Measurements from ENCODE around the gene GLIPR1L2. TPM values are rescaled to one million over a fixed set of nuclear protein-coding genes. Genes with fewer than 3 reads are reported as not detected.

GLIPR1L2 gene
- total and polyA plus RNA-seq, 10 of the 15 experiments (the other 5 are each of a cell fraction or from before 2014, with no cell fraction given): 0.04 to 0.39 (median 0.09) TPM; not detected in 3

DNA sequence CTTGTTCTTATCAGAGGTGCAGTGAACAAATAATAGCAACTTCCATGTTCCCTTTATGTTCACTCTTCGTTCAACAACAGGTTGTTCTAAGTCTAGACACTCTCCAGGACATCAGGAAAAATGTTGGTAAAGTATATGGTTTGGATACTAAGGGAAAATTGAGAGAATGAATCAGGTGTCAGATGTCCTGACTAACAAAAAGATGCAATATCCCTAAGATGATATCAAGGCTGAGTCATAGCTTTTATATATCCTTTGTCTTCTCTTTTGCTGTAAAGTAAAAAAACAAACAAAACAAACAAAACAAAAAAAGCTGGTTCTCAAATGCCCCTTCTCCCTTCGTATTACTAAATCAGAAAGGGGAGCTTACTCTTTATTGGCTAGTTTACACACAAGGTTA is 45.4 kb upstream of the GLIPR1L2 start:
- H3K27ac ChIP-seq (ENCODE audit: control insufficient read depth, insufficient read depth): no peak overlapping the region
- no peaks in the 10 kb centered on the region for H3K79me2 ChIP-seq (ENCODE audit: control insufficient read depth, insufficient read depth, low read length)
- CTCF ChIA-PET: interaction anchor here (1.5 kb wide), 1 partner anchor 46 kb away, joined by 5 read pairs; the partner anchor contains the start of gene GLIPR1L2
- intact Hi-C loops (cut with micrococcal nuclease; ENCODE audit: unreplicated experiment) (no loop called here), in situ Hi-C loops (cut with MboI) (no loop called here)
- H4K20me1 ChIP-seq (ENCODE audit: control insufficient read depth, insufficient read depth): no peaks in the 10 kb centered on the region
- no peak overlapping the region for H3K9ac ChIP-seq (ENCODE audit: control insufficient read depth, insufficient read depth, low read length)
- FAIRE-seq: no peak
- H3K4me1 ChIP-seq (ENCODE audit: control insufficient read depth, insufficient read depth, low read length): no peaks in the 10 kb centered on the region
- H3K36me3 ChIP-seq (ENCODE audit: control insufficient read depth in 2 of 2, insufficient read depth in 2 of 2, low read length in 1 of 2): no peaks in the 10 kb centered on the region
- DNase-seq (ENCODE audit: low read depth, low spot score): no peak
- POLR2A ChIA-PET: no interaction called here
- no peak for TF ChIP-seq IRF4 (IDR thresholded peaks at IDR 0.05; ENCODE audit: low read depth, low read length)
- no peak for TF ChIP-seq RBBP5 (conservative IDR thresholded peaks at IDR 0.05)
- no peak for TF ChIP-seq TARDBP (IDR thresholded peaks at IDR 0.05; ENCODE audit: borderline replicate concordance)
- TF ChIP-seq SREBF2 (IDR thresholded peaks at IDR 0.05; ENCODE audit: low read length): no peak
- no peak for TF ChIP-seq ZNF207 (IDR thresholded peaks at IDR 0.05; ENCODE audit: borderline replicate concordance)
- no peak for TF ChIP-seq BCL11A (IDR thresholded peaks at IDR 0.05; ENCODE audit: low read depth, low read length)
- no peak for TF ChIP-seq SIN3A (IDR thresholded peaks at IDR 0.05; ENCODE audit: low read depth, low read length)
- TF ChIP-seq JUNB (IDR thresholded peaks at IDR 0.05): no peak
- TF ChIP-seq, protein P1, sequence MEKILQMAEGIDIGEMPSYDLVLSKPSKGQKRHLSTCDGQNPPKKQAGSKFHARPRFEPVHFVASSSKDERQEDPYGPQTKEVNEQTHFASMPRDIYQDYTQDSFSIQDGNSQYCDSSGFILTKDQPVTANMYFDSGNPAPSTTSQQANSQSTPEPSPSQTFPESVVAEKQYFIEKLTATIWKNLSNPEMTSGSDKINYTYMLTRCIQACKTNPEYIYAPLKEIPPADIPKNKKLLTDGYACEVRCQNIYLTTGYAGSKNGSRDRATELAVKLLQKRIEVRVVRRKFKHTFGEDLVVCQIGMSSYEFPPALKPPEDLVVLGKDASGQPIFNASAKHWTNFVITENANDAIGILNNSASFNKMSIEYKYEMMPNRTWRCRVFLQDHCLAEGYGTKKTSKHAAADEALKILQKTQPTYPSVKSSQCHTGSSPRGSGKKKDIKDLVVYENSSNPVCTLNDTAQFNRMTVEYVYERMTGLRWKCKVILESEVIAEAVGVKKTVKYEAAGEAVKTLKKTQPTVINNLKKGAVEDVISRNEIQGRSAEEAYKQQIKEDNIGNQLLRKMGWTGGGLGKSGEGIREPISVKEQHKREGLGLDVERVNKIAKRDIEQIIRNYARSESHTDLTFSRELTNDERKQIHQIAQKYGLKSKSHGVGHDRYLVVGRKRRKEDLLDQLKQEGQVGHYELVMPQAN (conservative IDR thresholded peaks at IDR 0.05): no peak
- 61% methylated on average over 2 of the region's 2 CpGs for WGBS (ENCODE audit: insufficient coverage, insufficient replicate concordance, low lambda C conversion rate, missing lambda C conversion rate)
- H3K27me3 ChIP-seq (replicated peaks in 1 of 2; ENCODE audit: control insufficient read depth in 2 of 2, insufficient read depth in 2 of 2, low read length in 1 of 2): no peaks in the 10 kb centered on the region
- no peak overlapping the region for H3K4me3 ChIP-seq
- no TSS peak for BruUV-seq (replicated peaks)
- RAD21 ChIA-PET (ENCODE audit: unreplicated experiment): no interaction called here
- SMC1A ChIA-PET (ENCODE audit: uncharacterized antibody, unreplicated experiment): interaction anchor here (0.8 to 1.4 kb wide), 2 partner anchors 11 to 13 kb away, joined by 3 read pairs; partner anchors contain the start of gene GLIPR1L1
- no peak for ATAC-seq
- H3K4me2 ChIP-seq (ENCODE audit: control insufficient read depth, insufficient read depth): no peak overlapping the region
- H3K9me3 ChIP-seq (replicated peaks; ENCODE audit: control insufficient read depth, insufficient read depth, low read length): no peaks in the 10 kb centered on the region
- no peak overlapping the region for H2AFZ ChIP-seq (ENCODE audit: control insufficient read depth, low read depth, low read length)

All from GM12878 (cell line).